HG02642 (cell line): Measurements from ENCODE around the gene CHIC2.
"Not testable (repeated sequence)": the region's sequence is repeated elsewhere in the genome, so short reads cannot be mapped to it uniquely, and the experiment has no call there.

Experiments
- ATAC-seq: cut with Tn5 transposase; IDR thresholded peaks from one replicate; pipeline ENCODE4 v1.9.1; 2021; ENCODE audit warnings: mild to moderate bottlenecking; ENCODE audit not compliant: unreplicated experiment, poor library complexity

Gene CHIC2

DNA sequence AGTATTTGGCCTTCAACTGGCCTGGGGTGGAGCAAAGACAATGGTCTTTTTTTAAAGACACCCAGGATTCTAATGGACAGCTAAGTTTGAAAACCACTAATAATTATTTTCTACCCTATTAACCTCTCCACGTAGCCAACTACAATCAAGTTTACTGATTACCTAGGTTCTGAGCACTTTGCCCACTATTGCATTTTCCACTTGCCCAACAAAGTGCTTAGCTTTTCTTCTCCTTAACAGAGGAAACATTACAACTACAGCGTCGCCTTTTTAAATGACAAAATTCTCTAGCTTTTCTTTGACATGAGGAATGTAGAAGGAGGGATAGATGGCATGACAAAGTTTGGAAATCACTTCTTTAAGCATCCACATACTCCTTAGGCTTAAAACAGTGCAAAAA is 2.0 kb downstream of the CHIC2 start:
- ATAC-seq: no peak

DNA sequence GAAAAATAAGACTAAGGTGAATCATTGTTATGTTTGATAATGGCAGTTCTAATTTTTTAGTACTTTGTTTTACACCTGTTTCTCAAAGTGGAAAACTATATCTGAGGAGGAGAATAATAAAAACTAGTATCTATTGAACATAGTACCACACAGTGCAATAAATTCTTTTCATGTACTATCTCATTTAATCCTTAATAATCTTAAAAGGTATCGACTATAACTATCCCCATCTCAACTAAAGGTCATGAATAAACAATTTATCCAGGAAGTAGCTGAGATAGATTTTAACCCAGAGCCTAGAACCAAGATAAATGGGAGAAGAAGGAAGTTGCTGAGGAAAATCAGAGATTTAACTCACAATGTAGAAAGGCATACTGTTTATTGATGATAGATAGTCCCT is 2.5 kb downstream of the CHIC2 start:
- ATAC-seq: no peak

DNA sequence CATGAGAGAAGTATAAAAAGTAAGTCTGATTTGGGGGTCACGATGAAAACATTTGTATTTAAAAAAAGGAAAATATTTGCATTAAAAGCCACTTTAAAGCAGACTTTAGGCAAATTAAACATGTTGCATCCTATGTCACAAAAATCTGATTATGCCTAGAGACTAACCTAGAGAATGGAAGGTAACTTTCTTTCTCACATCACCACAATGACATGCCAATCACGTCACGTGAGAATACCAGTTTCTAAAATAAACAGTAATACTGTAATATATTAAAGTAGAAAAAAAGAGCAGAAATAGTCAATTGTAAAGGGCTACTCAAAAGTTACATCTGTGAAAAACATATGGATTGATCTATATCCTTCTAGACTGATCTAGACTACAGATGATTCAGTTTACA is 3.3 kb downstream of the CHIC2 start:
- no peak for ATAC-seq

DNA sequence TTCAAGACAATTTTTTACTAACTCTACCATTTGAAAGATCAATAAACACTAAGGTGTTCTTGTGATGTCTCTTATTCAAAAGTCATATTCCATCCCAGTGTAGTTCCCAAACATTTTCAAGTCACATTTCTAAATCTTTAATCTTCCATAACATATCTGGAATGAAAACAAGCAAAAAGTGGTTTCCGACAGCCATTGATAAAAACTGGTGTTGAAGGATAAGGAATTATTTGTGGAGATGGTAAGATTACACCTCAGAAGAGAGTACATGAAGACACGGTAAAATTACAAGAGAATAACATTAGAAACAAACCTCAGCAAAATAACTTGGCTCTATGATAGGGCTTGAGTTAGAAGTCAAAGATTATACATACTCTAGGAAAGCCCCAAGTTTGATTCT is 4.3 kb downstream of the CHIC2 start:
- ATAC-seq: no peak

GRCh38 chr4:54058171-54058570 is 6.2 kb downstream of the CHIC2 start:
- ATAC-seq: no peak

GRCh38 chr4:54056360-54056759 is 8.0 kb downstream of the CHIC2 start:
- no peak for ATAC-seq

GRCh38 chr4:54055494-54055893 is 8.9 kb downstream of the CHIC2 start:
- ATAC-seq: no peak

- no peak for ATAC-seq
Measured at GRCh38 chr4:54054501-54054900, 9.9 kb downstream of the CHIC2 start.

DNA sequence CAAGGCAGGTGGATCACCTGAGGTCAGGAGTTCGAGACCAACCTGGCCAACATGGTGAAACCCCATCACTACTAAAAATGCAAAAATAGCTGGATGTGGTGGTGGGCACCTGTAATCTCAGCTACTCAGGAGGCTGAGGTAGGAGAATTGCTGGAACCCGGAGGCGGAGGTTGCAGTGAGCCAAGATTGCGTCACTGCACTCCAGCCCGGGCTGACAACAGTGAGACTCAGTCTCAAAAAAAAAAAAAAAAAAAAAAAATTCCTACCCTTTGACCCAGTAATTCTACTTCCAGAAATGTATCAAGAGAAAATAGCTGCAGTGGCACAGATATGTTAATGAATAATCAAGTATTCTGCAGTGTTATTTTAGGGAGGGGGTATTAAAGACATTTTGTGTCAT is 11.1 kb downstream of the CHIC2 start:
- not testable (repeated sequence) for ATAC-seq

DNA sequence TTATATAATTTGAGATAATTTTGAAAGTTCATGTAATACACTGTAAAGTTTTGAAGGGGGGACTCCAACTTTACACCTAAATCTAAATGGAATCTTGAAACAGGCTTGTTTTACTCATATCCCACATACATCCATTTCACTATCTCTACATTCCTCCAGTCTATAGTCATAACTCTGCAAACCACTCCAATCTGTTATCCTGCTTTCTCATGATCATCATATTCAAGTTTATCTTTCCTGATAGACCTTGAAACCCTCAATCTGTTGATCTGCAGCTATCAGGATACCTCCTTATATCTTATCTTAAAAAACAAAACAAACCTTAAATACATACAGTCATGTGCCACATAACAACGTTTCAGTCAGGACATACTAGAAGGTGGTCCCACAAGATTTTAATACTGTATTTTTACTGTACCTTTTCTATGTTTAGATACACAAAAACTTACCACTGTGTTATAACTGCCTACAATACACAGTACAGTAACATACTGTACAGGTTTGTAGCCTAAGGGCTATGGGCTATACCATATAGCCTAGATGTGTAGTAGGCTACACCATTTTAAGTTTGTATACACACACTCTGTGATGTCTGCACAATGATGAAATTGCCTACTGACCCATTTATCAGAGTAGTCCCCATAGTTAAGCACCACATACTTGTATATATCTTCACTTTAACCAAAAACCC is 14.0 kb downstream of the CHIC2 start:
- no peak for ATAC-seq

DNA sequence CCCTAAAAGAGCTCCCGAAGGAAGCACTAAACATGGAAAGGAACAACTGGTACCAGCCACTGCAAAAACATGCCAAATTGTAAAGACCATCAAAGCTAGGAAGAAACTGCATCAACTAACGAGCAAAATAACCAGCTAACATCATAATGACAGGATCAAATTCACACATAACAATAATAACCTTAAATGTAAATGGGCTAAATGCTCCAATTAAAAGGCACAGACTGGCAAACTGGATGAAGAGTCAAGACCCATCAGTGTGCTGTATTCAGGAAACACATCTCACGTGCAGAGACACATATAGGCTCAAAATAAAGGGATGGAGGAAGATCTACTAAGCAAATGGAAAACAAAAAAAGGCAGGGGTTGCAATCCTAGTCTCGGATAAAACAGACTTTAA is 20.8 kb downstream of the CHIC2 start:
- ATAC-seq: not testable (repeated sequence)

GRCh38 chr4:54041933-54042332 is 22.5 kb downstream of the CHIC2 start:
- ATAC-seq: no peak

DNA sequence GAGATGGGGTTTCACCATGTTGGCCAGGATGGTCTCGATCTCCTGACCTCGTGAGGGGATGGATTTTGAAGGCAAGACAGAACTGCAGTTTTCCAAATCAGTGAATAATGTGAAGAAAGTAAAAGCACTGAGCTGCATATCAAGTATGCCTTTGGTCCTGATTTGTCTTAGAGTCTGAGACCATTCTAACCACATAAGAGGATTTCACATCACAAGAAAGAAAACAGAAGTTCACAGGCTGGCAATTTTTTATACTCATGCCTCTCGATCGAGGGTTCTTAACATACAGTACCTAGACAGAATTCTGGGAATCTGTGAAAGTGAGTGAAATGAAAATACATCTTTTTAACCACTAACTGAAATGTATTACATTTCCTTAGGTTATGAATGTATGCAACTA is 23.3 kb downstream of the CHIC2 start:
- ATAC-seq: no peak

DNA sequence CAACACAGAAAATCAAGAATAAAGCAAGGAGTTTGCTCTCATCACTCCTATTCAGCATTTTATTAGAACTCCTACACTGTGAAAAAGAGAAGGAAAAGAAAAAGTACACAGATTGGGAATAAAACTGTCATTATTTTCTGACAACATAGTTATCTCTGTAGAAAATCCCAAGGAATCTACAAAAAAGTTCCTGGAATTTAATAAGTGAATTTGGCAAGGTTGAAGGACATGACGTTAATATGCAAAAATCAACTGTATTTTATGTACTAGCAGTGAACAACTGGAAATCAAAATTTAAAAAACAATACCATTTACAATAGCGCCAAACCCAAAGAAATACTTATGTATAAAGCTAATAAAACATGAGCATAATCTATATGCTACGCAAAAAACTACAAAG is 26.3 kb downstream of the CHIC2 start:
- ATAC-seq: no peak

- ATAC-seq: no peak
Measured at GRCh38 chr4:54036184-54036583, 28.2 kb downstream of the CHIC2 start.

GRCh38 chr4:54032558-54033135 is 31.8 kb downstream of the CHIC2 start:
- ATAC-seq: no peak

DNA sequence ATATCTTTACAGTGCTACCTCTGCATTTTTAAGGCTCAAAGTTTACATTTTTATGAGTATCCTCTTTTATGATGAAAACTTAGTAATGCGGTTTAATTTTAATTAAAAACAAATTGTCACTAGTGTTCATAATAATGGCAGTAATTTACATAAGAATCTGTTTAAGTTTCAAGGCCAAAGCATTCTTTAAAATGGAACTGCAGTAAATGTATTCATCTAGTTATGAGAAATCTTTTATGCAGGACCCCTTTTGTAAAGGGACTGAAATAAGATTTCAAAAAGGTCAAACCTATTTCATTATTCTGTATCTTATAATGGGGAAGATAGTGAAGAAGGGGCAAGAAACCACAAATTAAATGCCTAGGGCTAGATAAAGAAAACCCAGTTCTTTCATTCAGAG is 37.1 kb downstream of the CHIC2 start:
- no peak for ATAC-seq

- no peak for ATAC-seq
Measured at GRCh38 chr4:54025582-54025981, 38.8 kb downstream of the CHIC2 start.

- ATAC-seq: not testable (repeated sequence)
Measured at GRCh38 chr4:54023019-54023418, 41.4 kb downstream of the CHIC2 start.

- ATAC-seq: no peak
Measured at GRCh38 chr4:54017974-54018373, 46.4 kb downstream of the CHIC2 start.

DNA sequence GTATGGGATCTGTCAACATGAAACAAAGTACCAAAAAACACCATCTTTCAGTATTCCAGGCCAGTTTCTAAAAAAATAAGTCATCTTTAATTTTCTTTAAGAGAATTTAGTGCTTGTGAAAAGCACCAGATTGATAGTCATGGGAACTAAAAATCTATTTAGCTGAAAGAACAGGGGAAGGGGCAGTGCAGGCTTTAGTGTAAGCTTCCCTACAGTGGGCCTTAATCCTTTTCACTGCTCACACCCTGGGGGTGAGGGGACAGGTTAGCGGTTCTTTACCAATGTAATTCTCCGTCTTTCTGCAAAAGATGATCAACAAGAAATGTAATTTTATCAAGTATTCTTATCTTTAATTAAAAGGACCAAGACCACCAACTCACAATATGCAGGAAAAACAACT is 47.1 kb downstream of the CHIC2 start:
- ATAC-seq: no peak

DNA sequence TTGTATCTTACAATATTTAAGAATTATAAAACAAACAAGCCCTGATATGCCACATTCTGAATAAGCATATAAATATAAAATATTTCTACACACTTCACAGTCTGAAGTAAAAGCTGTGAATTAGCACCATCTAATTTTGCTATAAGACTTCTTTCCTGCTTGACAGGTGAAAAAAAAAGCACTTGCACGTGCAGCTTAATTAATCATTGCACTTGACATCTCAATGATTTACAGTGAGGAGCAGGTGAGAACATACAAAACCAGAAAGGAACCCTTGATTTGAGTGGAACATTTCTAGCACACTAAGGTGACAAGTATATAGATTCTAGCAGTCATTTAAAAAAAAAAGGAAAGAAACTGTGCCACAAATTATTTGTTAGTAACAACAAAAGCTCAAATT is 47.9 kb downstream of the CHIC2 start:
- ATAC-seq: no peak
